ENCODE data around the gene GPANK1. TPM values are rescaled to one million over a fixed set of nuclear protein-coding genes. Genes with fewer than 3 reads are reported as not detected.

Gene GPANK1
- total and polyA plus RNA-seq, 2 of the 13 experiments (the other 11 are each of a cell fraction or from before 2014, with no cell fraction given): 15.4 to 22.8 TPM

DNA sequence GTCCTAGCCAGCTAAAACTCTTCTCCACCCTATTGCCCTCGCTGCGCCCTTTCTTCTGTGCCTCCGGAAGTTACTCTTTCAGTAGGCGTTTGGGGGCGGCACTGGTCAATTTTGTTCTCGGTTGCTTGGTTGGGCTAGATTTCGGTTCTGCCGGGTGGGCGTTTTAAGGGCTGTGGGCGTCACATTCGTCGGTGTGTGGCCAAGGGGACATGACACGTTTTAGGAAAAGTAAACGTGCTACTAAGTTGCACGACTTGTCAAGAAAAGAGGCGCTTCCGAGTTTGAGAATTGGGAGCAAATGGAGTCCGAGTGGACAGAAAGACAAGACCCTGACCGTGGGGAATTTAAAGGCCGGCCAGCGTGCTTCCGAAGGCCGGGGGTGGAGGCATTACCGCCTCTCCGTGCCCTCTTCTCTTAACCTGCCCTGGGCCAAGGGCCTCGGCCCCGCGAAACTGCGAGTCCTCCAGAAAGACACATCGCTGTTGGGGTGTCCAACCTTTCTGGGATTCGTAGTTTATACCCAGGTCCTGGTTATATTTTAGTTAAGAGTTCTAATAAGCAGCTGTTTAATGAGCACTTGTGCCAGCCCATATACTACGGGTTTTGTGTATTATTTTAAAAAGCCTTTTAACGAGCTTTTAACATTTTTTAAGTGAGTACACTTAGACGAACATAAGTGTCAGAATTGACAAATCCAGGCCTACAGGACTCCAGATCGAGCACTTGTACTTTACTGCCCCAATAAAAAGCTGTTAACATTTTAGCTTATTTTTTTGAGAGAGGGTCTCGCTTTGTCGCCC lies 11.7 kb downstream of the GPANK1 start (continued):
- TF ChIP-seq PAF1 (CRISPR knock-in tag; IDR thresholded peaks at IDR 0.05) (no peak), XRCC5 (optimal IDR thresholded peaks at IDR 0.05; ENCODE audit: low read length) (no peak), NFE2L2 (IDR thresholded peaks at IDR 0.05; ENCODE audit: low read length) (no peak), KLF16 (CRISPR knock-in tag; IDR thresholded peaks at IDR 0.05) (no peak; a peak in 2 of 4 replicates), ZNF432 (CRISPR knock-in tag; IDR thresholded peaks at IDR 0.05; ENCODE audit: borderline replicate concordance) (no peak), ATF1 (CRISPR knock-in tag; IDR thresholded peaks at IDR 0.05) (peak; percentile 1; the same call in 1 of the 2 replicates), SIX1 (CRISPR knock-in tag; IDR thresholded peaks at IDR 0.05; ENCODE audit: borderline replicate concordance) (no peak), IKZF1 (IDR thresholded peaks at IDR 0.05) (no peak), ZMYM4 (CRISPR knock-in tag; IDR thresholded peaks at IDR 0.05) (no peak), ZNF850 (CRISPR knock-in tag; conservative IDR thresholded peaks at IDR 0.05) (peak; percentile 45; the same call in 1 of the 2 replicates), TSC22D2 (CRISPR knock-in tag; IDR thresholded peaks at IDR 0.05; ENCODE audit: borderline replicate concordance) (no peak), ZNF878 (CRISPR knock-in tag; IDR thresholded peaks at IDR 0.05) (peak; percentile 48; the same call in 1 of the 2 replicates), SP4 (CRISPR knock-in tag; IDR thresholded peaks at IDR 0.05) (peak; percentile 78), TBP (CRISPR knock-in tag; IDR thresholded peaks at IDR 0.05) (no peak), SETDB1 (CRISPR knock-in tag; IDR thresholded peaks at IDR 0.05; ENCODE audit: borderline replicate concordance) (no peak), ZNF674 (CRISPR knock-in tag; IDR thresholded peaks at IDR 0.05; ENCODE audit: low read depth) (no peak)
- TF ChIP-seq, protein P1, sequence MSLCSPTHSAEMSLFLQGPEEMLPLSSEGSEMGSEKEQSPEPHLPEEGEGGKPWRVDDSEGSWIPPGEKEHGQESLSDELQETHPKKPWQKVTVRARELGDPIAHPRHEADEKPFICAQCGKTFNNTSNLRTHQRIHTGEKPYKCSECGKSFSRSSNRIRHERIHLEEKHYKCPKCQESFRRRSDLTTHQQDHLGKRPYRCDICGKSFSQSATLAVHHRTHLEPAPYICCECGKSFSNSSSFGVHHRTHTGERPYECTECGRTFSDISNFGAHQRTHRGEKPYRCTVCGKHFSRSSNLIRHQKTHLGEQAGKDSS (CRISPR knock-in tag; IDR thresholded peaks at IDR 0.05; ENCODE audit: borderline replicate concordance, low read depth): 0 out of 2 replicates have a peak, but pooled peaks have one; percentile 65
- TF ChIP-seq, protein P2, sequence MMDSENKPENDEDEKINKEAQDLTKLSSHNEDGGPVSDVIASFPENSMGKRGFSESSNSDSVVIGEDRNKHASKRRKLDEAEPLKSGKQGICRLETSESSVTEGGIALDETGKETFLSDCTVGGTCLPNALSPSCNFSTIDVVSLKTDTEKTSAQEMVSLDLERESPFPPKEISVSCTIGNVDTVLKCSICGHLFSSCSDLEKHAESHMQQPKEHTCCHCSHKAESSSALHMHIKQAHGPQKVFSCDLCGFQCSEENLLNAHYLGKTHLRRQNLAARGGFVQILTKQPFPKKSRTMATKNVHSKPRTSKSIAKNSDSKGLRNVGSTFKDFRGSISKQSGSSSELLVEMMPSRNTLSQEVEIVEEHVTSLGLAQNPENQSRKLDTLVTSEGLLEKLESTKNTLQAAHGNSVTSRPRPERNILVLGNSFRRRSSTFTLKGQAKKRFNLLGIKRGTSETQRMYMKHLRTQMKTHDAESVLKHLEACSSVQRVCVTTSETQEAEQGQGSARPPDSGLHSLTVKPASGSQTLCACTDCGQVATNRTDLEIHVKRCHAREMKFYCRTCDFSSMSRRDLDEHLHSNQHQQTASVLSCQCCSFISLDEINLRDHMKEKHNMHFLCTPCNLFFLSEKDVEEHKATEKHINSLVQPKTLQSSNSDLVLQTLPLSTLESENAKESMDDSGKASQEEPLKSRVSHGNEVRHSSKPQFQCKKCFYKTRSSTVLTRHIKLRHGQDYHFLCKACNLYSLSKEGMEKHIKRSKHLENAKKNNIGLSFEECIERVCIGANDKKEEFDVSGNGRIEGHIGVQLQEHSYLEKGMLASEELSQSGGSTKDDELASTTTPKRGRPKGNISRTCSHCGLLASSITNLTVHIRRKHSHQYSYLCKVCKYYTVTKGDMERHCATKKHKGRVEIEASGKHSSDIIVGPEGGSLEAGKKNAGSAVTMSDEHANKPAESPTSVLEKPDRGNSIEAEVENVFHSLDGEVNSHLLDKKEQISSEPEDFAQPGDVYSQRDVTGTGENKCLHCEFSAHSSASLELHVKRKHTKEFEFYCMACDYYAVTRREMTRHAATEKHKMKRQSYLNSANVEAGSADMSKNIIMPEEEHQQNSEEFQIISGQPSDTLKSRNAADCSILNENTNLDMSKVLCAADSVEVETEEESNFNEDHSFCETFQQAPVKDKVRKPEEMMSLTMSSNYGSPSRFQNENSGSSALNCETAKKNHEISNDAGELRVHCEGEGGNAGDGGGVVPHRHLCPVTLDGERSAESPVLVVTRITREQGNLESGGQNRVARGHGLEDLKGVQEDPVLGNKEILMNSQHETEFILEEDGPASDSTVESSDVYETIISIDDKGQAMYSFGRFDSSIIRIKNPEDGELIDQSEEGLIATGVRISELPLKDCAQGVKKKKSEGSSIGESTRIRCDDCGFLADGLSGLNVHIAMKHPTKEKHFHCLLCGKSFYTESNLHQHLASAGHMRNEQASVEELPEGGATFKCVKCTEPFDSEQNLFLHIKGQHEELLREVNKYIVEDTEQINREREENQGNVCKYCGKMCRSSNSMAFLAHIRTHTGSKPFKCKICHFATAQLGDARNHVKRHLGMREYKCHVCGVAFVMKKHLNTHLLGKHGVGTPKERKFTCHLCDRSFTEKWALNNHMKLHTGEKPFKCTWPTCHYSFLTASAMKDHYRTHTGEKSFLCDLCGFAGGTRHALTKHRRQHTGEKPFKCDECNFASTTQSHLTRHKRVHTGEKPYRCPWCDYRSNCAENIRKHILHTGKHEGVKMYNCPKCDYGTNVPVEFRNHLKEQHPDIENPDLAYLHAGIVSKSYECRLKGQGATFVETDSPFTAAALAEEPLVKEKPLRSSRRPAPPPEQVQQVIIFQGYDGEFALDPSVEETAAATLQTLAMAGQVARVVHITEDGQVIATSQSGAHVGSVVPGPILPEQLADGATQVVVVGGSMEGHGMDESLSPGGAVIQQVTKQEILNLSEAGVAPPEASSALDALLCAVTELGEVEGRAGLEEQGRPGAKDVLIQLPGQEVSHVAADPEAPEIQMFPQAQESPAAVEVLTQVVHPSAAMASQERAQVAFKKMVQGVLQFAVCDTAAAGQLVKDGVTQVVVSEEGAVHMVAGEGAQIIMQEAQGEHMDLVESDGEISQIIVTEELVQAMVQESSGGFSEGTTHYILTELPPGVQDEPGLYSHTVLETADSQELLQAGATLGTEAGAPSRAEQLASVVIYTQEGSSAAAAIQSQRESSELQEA (CRISPR knock-in tag; IDR thresholded peaks at IDR 0.05; ENCODE audit: not compliant biosample characterization): no peak
- TF ChIP-seq, protein P3, sequence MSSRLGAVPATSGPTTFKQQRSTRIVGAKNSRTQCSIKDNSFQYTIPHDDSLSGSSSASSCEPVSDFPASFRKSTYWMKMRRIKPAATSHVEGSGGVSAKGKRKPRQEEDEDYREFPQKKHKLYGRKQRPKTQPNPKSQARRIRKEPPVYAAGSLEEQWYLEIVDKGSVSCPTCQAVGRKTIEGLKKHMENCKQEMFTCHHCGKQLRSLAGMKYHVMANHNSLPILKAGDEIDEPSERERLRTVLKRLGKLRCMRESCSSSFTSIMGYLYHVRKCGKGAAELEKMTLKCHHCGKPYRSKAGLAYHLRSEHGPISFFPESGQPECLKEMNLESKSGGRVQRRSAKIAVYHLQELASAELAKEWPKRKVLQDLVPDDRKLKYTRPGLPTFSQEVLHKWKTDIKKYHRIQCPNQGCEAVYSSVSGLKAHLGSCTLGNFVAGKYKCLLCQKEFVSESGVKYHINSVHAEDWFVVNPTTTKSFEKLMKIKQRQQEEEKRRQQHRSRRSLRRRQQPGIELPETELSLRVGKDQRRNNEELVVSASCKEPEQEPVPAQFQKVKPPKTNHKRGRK (CRISPR knock-in tag; IDR thresholded peaks at IDR 0.05): no peak

All from HepG2 (cell line).